ENCODE measurements around the gene ITPKB. TPM values are rescaled to one million over a fixed set of nuclear protein-coding genes. Genes with fewer than 3 reads are reported as not detected.
"Not testable (repeated sequence)": the region's sequence is repeated elsewhere in the genome, so short reads cannot be mapped to it uniquely, and the experiment has no call there.

ITPKB gene
- total RNA-seq, 2 experiments from 2014 or later, result 40.3 to 40.9 TPM

DNA sequence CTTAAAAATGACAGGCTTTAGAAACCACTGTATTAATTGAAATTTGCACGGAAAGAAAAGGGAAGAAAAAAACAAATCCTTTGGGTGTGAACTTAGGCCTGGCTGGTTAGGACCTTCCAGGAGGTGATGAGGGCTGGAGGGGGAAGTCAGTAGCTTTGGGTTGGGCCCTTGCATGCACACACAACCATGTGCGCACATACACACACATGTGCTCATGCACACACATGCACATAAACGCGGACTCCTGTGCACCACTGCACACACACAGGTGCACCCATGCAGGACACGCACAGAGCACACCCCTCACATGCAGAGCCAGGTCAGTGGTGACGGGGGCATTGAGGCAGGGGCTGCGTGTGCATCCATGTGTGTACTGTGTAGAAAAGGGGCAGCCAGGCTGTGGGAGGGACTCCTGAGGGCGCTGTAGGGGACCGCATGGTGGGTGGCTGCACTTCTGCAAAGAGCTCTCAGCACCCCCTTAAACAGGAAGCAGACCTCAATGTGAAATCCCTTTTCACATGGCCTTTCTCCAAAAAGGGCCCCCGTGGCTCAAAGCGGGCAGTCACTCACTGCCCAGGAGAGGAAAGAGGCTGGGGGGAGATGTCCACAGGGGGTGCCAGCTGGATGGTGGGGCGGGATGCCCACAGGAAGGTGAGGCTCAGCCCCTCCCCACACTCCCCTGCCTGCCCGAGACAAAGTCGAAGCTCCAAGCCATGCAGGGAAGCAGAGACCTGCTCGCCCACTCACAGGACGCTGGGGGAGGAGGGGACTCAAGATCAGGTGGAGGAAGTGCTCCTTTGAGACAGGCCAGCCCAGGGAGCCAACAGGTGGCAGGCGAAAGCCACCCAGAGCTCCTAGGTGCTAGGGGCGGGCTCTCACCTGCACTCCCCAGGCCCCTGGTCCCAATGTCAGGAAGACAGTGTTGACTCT is 95.2 kb downstream of the ITPKB start:
- peak; percentile 72 for DNase-seq
- intact Hi-C loops (cut with micrococcal nuclease), result loop anchor here (1.0 kb wide), 1 partner anchor 33 kb away; no protein-coding TSS in a partner anchor
- Mint-ChIP-seq H3K4me1 (ENCODE audit: low read depth) (peaks cover 54% of the 10 kb centered on the region), H3K27me3 (ENCODE audit: low read depth) (no peaks in the 10 kb centered on the region), H3K9me3 (no peaks in the 10 kb centered on the region), H3K36me3 (ENCODE audit: low read depth) (peaks cover 23% of the 10 kb centered on the region), H3K27ac (peak overlapping the region; percentile 80), H3K4me3 (peak overlapping the region; percentile 40)
- CTCF ChIA-PET, result interaction anchor here (0.6 to 3.8 kb wide), 10 partner anchors 8 to 184 kb away, joined by 3 to 23 read pairs (median 3); no protein-coding TSS in a partner anchor

DNA sequence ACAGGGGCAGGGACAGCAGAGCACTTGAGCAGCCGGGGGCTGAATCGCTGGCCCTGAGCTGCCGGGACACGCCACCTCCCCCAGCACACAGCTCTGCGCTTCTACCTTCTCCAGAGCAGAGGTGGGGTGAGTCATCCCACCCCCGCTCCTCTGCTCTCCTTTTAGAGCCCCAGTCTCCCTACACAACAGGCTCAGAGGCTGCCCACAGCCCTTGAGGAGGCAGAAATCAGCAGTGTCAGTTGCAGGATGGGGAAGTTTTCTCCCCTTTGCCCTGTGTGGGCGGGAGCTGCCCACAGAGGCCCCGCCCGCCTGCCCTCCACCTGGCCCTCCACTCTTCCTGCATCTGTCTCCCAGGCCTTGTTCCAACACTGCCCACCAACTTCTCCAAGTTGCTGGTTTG is 95.9 kb downstream of the ITPKB start:
- Mint-ChIP-seq H3K36me3 (ENCODE audit: low read depth) (peaks cover 23% of the 10 kb centered on the region), H3K27ac (peak overlapping the region; percentile 80), H3K4me3 (peak overlapping the region; percentile 40), H3K27me3 (ENCODE audit: low read depth) (no peaks in the 10 kb centered on the region), H3K9me3 (no peaks in the 10 kb centered on the region), H3K4me1 (ENCODE audit: low read depth) (peaks cover 52% of the 10 kb centered on the region)
- CTCF ChIA-PET, result interaction anchor here (1.0 to 3.8 kb wide), 7 partner anchors 7 to 185 kb away, joined by 3 to 23 read pairs (median 7); no protein-coding TSS in a partner anchor
- DNase-seq, result peak; percentile 80
- intact Hi-C loops (cut with micrococcal nuclease), result loop anchor here (1.0 kb wide), 1 partner anchor 34 kb away; no protein-coding TSS in a partner anchor

DNA sequence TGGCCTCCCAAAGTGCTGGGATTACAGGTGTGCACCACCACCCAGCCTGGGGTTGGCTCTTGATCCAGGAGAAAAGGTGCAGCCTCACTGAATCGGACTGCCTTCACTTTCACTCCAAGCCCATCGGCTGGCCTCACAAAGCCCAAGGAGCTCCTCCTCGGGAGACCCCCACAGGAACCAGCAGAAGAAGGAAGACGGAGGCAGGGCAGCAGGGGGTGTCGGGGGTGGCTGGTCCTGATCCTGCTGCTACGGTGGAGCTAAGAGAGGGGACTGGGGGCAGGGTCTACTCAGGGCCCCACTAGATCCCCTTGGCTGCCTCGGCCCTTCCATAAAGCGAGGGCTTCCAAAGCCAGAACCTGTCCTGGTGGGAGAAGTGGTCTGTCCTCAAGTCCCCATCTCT is 96.7 kb downstream of the ITPKB start:
- DNase-seq, result no peak
- CTCF ChIA-PET, result interaction anchor here (0.7 to 3.8 kb wide), 5 partner anchors 8 to 149 kb away, joined by 3 to 23 read pairs (median 3); no protein-coding TSS in a partner anchor

DNA sequence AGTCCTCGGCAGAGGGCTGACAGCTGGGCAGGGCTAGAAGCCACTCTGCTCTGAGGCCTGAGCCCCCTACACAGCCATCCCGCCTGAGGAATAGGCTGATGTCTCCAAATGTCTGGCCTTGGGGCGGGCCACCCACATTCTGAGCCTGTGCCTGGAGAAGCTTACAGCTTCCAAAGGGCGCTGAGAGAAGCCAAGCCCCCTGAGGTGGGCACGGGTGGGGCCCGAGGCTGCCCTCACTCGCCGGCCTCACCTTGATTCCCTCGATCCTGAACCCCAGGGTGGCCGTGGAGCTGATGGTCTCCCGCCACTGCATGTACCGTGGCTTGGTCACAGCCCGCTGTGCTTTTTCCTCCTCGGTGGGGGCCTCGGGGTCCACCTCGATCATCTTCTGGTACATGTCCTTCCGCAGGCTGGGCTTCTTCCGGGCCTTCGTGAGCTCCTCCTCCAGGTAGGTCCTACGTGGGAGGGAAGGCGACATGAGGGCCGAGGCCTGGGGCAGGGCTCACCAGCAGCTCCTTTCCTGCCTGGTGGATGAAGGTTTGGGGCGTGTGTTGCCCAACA is 97.3 kb downstream of the ITPKB start:
- no peak overlapping the region for H3K27ac Mint-ChIP-seq
- peaks cover 47% of the 10 kb centered on the region for H3K4me1 Mint-ChIP-seq (ENCODE audit: low read depth)
- no peaks in the 10 kb centered on the region for H3K9me3 Mint-ChIP-seq

More for the DNA sequence above, 96.7 kb downstream of the ITPKB start:
- Mint-ChIP-seq H3K27me3 (ENCODE audit: low read depth) (no peaks in the 10 kb centered on the region), H3K4me3 (no peak overlapping the region), H3K4me1 (ENCODE audit: low read depth) (peaks cover 52% of the 10 kb centered on the region), H3K9me3 (no peaks in the 10 kb centered on the region), H3K27ac (no peak overlapping the region), H3K36me3 (ENCODE audit: low read depth) (peaks cover 25% of the 10 kb centered on the region)
- intact Hi-C loops (cut with micrococcal nuclease), result no loop called here

DNA sequence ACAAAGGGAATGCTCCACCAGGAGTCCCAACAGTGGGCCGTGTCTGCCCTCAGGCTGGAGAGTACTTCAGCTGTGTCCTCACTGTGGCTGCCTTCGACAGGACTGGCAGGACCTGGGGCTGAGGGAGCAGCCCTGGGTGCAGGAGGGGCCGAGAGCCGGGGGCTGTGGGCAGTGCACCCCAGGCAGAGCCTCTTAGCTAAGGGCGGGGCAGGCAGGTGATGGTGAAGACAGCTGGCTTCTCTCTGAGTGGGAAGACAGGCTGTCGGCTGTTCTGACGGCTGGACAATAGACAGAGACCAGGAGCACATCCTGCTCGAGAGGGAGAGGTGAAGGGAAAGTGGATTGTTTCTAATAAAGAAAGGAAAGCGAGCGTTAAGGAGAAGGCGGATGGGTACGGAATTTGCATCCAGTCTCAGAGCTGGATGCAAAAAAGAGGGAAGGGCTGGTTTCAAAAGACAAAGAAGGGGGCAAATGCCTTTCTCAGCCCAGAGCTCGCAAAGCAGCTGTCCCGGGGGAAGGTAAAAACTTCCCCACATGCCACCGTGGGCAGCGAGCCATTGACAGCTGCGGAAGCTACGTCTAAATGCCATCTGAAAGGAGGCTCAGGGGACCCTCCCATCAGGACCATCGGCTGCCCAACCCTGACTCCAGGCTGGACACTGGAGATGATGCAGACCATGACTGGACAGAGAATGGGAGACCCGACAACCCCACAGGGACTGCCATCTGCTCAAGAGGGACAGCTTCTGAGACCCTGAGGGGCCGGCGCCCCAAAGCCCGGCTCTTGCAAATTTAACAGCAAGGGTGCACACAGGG is 98.6 kb downstream of the ITPKB start:
- H3K27ac Mint-ChIP-seq, result no peak overlapping the region
- H3K27me3 Mint-ChIP-seq (ENCODE audit: low read depth), result no peaks in the 10 kb centered on the region
- peaks cover 27% of the 10 kb centered on the region for H3K36me3 Mint-ChIP-seq (ENCODE audit: low read depth)
- no peak for DNase-seq
- peaks cover 44% of the 10 kb centered on the region for H3K4me1 Mint-ChIP-seq (ENCODE audit: low read depth)
- intact Hi-C loops (cut with micrococcal nuclease), result no loop called here
- CTCF ChIA-PET, result interaction anchor here (1.0 to 1.3 kb wide), 3 partner anchors 7 to 186 kb away, joined by 3 to 4 read pairs (median 3); no protein-coding TSS in a partner anchor
- H3K9me3 Mint-ChIP-seq, result no peaks in the 10 kb centered on the region
- no peak overlapping the region for H3K4me3 Mint-ChIP-seq

More for the DNA sequence above, 97.3 kb downstream of the ITPKB start:
- CTCF ChIA-PET, result interaction anchor here (0.7 to 3.8 kb wide), 6 partner anchors 8 to 149 kb away, joined by 3 to 23 read pairs (median 4); no protein-coding TSS in a partner anchor
- H3K36me3 Mint-ChIP-seq (ENCODE audit: low read depth), result peaks cover 25% of the 10 kb centered on the region
- no peak overlapping the region for H3K4me3 Mint-ChIP-seq
- H3K27me3 Mint-ChIP-seq (ENCODE audit: low read depth), result no peaks in the 10 kb centered on the region
- intact Hi-C loops (cut with micrococcal nuclease), result no loop called here
- DNase-seq, result no peak

DNA sequence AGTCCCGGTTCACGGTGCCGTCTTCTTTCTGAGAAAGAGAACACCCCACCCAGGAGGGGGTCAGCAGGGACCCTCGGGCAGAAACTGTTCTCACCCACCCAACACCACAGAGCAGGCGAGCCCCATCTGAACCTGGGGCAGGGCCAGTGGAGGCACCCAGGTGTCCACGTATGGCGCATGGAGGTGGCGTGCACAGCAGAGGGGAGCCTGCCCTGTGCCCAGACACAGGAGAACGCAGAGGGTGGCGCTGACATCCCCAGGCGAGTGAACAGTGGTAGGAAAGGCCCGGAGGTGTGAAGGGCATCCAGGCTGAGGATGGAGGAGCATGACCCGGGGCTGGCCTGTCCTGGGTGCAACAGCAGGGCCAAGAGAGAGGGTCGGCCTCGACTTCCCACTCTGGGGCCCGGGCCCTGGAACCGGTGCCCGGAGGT is 99.4 kb downstream of the ITPKB start:
- intact Hi-C loops (cut with micrococcal nuclease), result no loop called here

DNA sequence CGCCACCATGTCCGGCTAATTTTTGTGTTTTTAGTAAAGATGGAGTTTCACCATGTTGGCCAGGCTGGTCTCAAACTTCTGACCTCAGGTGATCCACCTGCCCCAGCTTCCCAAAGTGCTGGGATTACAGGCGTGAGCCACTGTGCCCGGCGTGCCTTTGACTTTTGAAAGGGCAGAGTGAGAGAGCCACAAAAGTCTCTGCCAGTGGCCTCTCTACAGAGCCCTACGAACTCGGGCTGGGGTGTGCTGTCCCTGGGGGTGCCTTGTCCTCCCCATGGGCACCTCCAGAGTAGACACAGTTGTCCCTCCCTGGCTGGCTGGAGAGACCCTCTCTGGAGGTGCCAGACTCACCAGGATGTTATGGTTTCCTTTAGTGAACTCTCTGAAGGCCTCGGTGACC is 99.9 kb downstream of the ITPKB start:
- CTCF ChIA-PET; H3K27ac Mint-ChIP-seq; DNase-seq; H3K9me3 Mint-ChIP-seq; intact Hi-C loops (cut with micrococcal nuclease); H3K4me3 Mint-ChIP-seq; H3K27me3 Mint-ChIP-seq (ENCODE audit: low read depth): not testable (repeated sequence)
- peaks cover 45% of the 10 kb centered on the region for H3K4me1 Mint-ChIP-seq (ENCODE audit: low read depth)
- peaks cover 29% of the 10 kb centered on the region for H3K36me3 Mint-ChIP-seq (ENCODE audit: low read depth)

More for the DNA sequence above, 99.4 kb downstream of the ITPKB start:
- Mint-ChIP-seq H3K9me3 (no peaks in the 10 kb centered on the region), H3K4me1 (ENCODE audit: low read depth) (peaks cover 45% of the 10 kb centered on the region), H3K27ac (no peak overlapping the region), H3K27me3 (ENCODE audit: low read depth) (no peaks in the 10 kb centered on the region), H3K36me3 (ENCODE audit: low read depth) (peaks cover 27% of the 10 kb centered on the region), H3K4me3 (no peak overlapping the region)
- DNase-seq, result no peak
- CTCF ChIA-PET, result no interaction called here

DNA sequence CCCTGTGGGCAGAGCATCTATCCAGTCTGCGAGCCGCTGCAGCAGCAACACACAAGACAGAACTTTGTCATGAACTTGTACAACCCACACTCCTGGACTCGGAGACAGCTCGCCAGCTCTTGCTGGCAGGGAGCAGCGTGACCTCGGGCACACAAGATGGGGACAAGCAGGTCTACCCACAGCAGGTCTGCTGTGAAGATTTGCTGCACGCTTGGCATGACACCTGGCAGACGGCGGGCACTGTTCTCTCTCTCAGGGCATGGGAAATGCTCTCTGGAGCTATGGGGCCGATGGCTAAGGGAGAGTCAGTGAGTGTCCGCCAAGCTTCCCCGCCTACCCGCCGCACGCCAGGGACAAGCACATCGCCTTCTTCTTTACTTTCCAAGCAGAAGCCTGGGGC is 100.5 kb downstream of the ITPKB start:
- CTCF ChIA-PET, result interaction anchor here (1.0 to 1.5 kb wide), 3 partner anchors 24 to 190 kb away, joined by 4 to 6 read pairs (median 5); no protein-coding TSS in a partner anchor
- no peaks in the 10 kb centered on the region for H3K27me3 Mint-ChIP-seq (ENCODE audit: low read depth)
- H3K36me3 Mint-ChIP-seq (ENCODE audit: low read depth), result peaks cover 30% of the 10 kb centered on the region
- peak; percentile 3 for DNase-seq
- no peak overlapping the region for H3K27ac Mint-ChIP-seq
- no peaks in the 10 kb centered on the region for H3K9me3 Mint-ChIP-seq
- intact Hi-C loops (cut with micrococcal nuclease), result no loop called here
- H3K4me3 Mint-ChIP-seq, result no peak overlapping the region
- H3K4me1 Mint-ChIP-seq (ENCODE audit: low read depth), result peaks cover 43% of the 10 kb centered on the region

DNA sequence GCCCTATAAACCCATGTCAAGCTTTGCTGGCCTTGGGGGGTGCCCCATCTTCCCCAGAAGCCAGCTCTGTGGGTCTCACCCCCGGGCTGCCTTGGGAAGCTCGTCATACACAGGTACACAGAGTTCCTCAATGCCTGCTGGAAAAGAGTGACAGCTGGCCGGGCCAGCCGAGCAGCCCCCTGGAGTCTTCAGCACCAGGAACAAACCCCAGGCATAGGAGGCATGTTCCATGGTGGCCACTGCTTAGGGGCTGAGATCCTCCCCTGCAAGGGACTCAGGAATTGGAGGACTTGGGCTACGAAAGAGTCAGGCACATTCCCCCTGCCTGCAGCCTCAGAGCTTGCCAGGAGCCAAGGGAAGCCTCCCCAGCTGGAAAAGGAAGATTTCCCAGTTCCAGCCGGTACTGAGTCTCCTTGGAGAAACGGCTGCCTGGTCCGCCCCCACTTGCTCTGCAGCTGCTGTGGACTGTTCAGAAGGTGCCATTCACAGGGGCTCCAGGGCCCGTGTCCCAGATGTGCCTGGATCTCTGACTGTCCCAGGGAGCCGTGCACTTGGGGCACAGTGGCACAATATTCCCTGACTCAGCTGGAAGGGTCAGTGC is 101.0 kb downstream of the ITPKB start:
- CTCF ChIA-PET, result interaction anchor here (1.0 to 1.5 kb wide), 3 partner anchors 24 to 191 kb away, joined by 4 to 6 read pairs (median 5); no protein-coding TSS in a partner anchor
- H3K4me3 Mint-ChIP-seq, result no peak overlapping the region

DNA sequence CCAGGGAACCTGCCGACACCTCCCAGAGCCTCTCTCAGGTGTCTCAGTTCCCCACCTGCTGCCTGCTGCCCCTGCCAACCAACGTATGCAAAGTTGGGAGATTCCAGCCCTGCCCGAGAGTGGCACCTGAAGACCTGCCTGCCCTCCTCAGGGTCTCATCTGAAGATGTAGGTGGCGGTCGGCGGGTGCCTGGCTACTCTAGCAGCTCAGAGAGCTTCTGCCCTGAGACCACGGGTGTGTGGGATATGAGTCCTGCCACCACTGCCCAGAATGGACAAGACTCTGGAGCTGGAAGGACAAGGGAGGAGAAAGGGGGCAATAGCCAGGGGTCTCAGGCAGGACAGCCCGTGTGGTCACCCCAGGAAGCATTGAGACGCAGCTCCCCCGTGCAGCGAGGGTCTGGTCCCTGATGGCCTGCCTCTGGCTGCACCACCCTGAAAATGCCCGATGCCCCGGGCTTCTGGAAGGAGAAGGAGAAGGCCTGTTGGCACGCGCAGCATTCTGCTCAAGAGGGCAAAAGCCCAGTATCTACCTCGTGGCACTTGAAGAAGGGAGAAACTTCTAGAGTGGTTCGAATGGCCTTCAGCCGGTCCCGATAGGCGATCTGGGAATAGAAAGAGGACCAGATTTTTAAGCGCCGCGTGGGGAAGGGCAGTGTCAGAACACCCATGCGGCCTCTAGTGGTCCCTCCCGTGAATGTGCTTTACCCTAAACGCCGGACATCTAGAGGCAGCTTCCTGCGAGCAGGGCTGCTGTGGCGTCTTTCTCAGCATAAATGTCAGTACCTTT is 101.7 kb downstream of the ITPKB start:
- H3K27ac Mint-ChIP-seq, result no peak overlapping the region
- H3K4me1 Mint-ChIP-seq (ENCODE audit: low read depth), result peaks cover 45% of the 10 kb centered on the region
- intact Hi-C loops (cut with micrococcal nuclease), result no loop called here
- DNase-seq, result peak; percentile 3
- H3K9me3 Mint-ChIP-seq, result no peaks in the 10 kb centered on the region
- H3K36me3 Mint-ChIP-seq (ENCODE audit: low read depth), result peaks cover 26% of the 10 kb centered on the region
- H3K4me3 Mint-ChIP-seq, result no peak overlapping the region
- no peaks in the 10 kb centered on the region for H3K27me3 Mint-ChIP-seq (ENCODE audit: low read depth)
- CTCF ChIA-PET, result interaction anchor here (1.0 to 5.0 kb wide), 4 partner anchors 25 to 191 kb away, joined by 4 to 72 read pairs (median 6); no protein-coding TSS in a partner anchor

More for the DNA sequence above, 101.0 kb downstream of the ITPKB start:
- Mint-ChIP-seq H3K9me3 (no peaks in the 10 kb centered on the region), H3K4me1 (ENCODE audit: low read depth) (peaks cover 43% of the 10 kb centered on the region), H3K36me3 (ENCODE audit: low read depth) (peaks cover 26% of the 10 kb centered on the region), H3K27ac (no peak overlapping the region), H3K27me3 (ENCODE audit: low read depth) (no peaks in the 10 kb centered on the region)
- intact Hi-C loops (cut with micrococcal nuclease), result no loop called here
- DNase-seq, result peak; percentile 3

DNA sequence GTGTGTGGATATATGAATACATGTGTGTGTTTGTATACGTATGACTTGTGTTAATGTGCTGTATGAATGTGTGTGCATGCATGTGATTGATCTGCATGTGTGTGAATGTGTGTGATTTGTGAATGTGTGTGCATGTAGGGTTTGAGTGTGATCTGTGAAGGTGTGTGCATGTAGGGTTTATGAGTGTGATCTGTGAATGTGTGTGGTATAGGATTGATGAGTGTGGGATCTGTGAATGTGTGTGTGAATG is 102.3 kb downstream of the ITPKB start:
- Mint-ChIP-seq H3K9me3 (no peaks in the 10 kb centered on the region), H3K27me3 (ENCODE audit: low read depth) (no peaks in the 10 kb centered on the region), H3K27ac (no peak overlapping the region), H3K4me1 (ENCODE audit: low read depth) (peaks cover 48% of the 10 kb centered on the region), H3K36me3 (ENCODE audit: low read depth) (peaks cover 25% of the 10 kb centered on the region), H3K4me3 (no peak overlapping the region)
- DNase-seq, result no peak
- CTCF ChIA-PET, result interaction anchor here (5.0 kb wide), 1 partner anchor 50 kb away, joined by 72 read pairs; no protein-coding TSS in a partner anchor
- intact Hi-C loops (cut with micrococcal nuclease), result no loop called here
